ENCODE measurements around the gene DUSP11. TPM values are rescaled to one million over a fixed set of nuclear protein-coding genes. Genes with fewer than 3 reads are reported as not detected.

DUSP11 gene
- total RNA-seq, 3 donors from 2014 or later (not counting 1 experiment from before 2014, with no cell fraction given) = 45.7 to 50.2 (median 46.6) TPM

GRCh38 chr2:73821669-73822068 is 41.8 kb upstream of the DUSP11 start:
- H3K27ac Mint-ChIP-seq = no peak overlapping the region
- peaks cover 0 to 4% of the 10 kb centered on the region in 2 donors for H3K4me1 Mint-ChIP-seq
- intact Hi-C loops (cut with micrococcal nuclease) = no loop called here

GRCh38 chr2:73821227-73821626 is 41.3 kb upstream of the DUSP11 start:
- TF ChIP-seq, protein P1, sequence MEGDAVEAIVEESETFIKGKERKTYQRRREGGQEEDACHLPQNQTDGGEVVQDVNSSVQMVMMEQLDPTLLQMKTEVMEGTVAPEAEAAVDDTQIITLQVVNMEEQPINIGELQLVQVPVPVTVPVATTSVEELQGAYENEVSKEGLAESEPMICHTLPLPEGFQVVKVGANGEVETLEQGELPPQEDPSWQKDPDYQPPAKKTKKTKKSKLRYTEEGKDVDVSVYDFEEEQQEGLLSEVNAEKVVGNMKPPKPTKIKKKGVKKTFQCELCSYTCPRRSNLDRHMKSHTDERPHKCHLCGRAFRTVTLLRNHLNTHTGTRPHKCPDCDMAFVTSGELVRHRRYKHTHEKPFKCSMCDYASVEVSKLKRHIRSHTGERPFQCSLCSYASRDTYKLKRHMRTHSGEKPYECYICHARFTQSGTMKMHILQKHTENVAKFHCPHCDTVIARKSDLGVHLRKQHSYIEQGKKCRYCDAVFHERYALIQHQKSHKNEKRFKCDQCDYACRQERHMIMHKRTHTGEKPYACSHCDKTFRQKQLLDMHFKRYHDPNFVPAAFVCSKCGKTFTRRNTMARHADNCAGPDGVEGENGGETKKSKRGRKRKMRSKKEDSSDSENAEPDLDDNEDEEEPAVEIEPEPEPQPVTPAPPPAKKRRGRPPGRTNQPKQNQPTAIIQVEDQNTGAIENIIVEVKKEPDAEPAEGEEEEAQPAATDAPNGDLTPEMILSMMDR (IDR thresholded peaks at IDR 0.05) = no peak
- ATAC-seq = peak in 1 of 3 donors; percentile 45
- intact Hi-C loops (cut with micrococcal nuclease) = no loop called here
- no peak overlapping the region for H3K4me3 Mint-ChIP-seq
- peaks cover 0 to 4% of the 10 kb centered on the region in 2 donors for H3K4me1 Mint-ChIP-seq
- H3K27me3 Mint-ChIP-seq (ENCODE audit: low read depth in 2 of 2) = peaks cover 4 to 19% of the 10 kb centered on the region in 2 donors
- 6% methylated on average over 2 of the region's 2 CpGs for WGBS (ENCODE audit: insufficient coverage)
- H3K4me1 ChIP-seq (ENCODE audit: control insufficient read depth, insufficient read depth, low read length) = no peaks in the 10 kb centered on the region
- no peaks in the 10 kb centered on the region for H3K9me3 ChIP-seq (ENCODE audit: control insufficient read depth, insufficient read depth, low read length)
- H3K36me3 Mint-ChIP-seq = no peaks in the 10 kb centered on the region
- H3K9me3 Mint-ChIP-seq = no peaks in the 10 kb centered on the region
- H3K36me3 ChIP-seq (ENCODE audit: control insufficient read depth, insufficient read depth, low read length) = no peaks in the 10 kb centered on the region
- H3K27ac ChIP-seq (ENCODE audit: low read length) = no peak overlapping the region
- H3K4me3 ChIP-seq (ENCODE audit: low read length) = no peak overlapping the region
- no peaks in the 10 kb centered on the region for H3K27me3 ChIP-seq (ENCODE audit: control insufficient read depth, insufficient read depth, low read length)
- no peak for DNase-seq
- H3K27ac Mint-ChIP-seq = no peak overlapping the region

More at GRCh38 chr2:73821669-73822068, 41.8 kb upstream of the DUSP11 start:
- WGBS (ENCODE audit: insufficient coverage) = 81% methylated on average over 2 of the region's 2 CpGs
- Histone ChIP-seq H3K36me3 (ENCODE audit: control insufficient read depth, insufficient read depth, low read length) (no peaks in the 10 kb centered on the region), H3K27me3 (ENCODE audit: control insufficient read depth, insufficient read depth, low read length) (no peaks in the 10 kb centered on the region), H3K4me3 (ENCODE audit: low read length) (no peak overlapping the region), H3K9me3 (ENCODE audit: control insufficient read depth, insufficient read depth, low read length) (no peaks in the 10 kb centered on the region), H3K27ac (ENCODE audit: low read length) (no peak overlapping the region), H3K4me1 (ENCODE audit: control insufficient read depth, insufficient read depth, low read length) (no peaks in the 10 kb centered on the region)
- TF ChIP-seq, protein P1 (IDR thresholded peaks at IDR 0.05) = no peak
- H3K9me3 Mint-ChIP-seq = no peaks in the 10 kb centered on the region
- ATAC-seq (no peak), DNase-seq (no peak)
- no peaks in the 10 kb centered on the region for H3K36me3 Mint-ChIP-seq
- peaks cover 4 to 19% of the 10 kb centered on the region in 2 donors for H3K27me3 Mint-ChIP-seq (ENCODE audit: low read depth in 2 of 2)
- no peak overlapping the region for H3K4me3 Mint-ChIP-seq

DNA sequence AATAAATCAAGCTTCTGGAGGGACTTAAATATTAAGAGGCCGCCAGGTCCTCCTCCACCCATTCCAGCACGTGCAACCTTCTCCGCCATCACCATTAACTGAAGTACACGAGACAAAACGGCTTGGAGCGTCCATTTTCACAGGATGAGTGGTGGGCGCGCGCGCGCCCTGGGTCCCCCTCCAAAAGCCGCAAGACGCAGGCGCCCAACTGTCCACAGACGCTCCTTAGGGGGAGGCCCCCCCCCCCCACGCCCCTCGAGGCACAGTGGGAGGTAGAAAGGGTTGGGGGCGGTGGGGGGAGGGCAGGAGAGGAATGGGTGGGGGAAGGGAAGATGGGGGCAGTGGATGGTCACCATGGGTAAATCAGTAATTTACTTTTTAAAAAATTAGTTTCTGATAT is 38.4 kb upstream of the DUSP11 start:
- Histone ChIP-seq H3K27me3 (ENCODE audit: control insufficient read depth, insufficient read depth, low read length) (no peaks in the 10 kb centered on the region), H3K27ac (ENCODE audit: low read length) (no peak overlapping the region), H3K36me3 (ENCODE audit: control insufficient read depth, insufficient read depth, low read length) (no peaks in the 10 kb centered on the region), H3K4me1 (ENCODE audit: control insufficient read depth, insufficient read depth, low read length) (no peaks in the 10 kb centered on the region), H3K4me3 (ENCODE audit: low read length) (no peak overlapping the region), H3K9me3 (ENCODE audit: control insufficient read depth, insufficient read depth, low read length) (no peaks in the 10 kb centered on the region)
- no peaks in the 10 kb centered on the region for H3K36me3 Mint-ChIP-seq
- no peak overlapping the region for H3K27ac Mint-ChIP-seq
- TF ChIP-seq, protein P1 (IDR thresholded peaks at IDR 0.05) = no peak
- H3K4me3 Mint-ChIP-seq = no peak overlapping the region
- intact Hi-C loops (cut with micrococcal nuclease) = no loop called here
- 94% methylated on average over 13 of the region's 18 CpGs for WGBS (ENCODE audit: insufficient coverage)
- H3K4me1 Mint-ChIP-seq = no peaks in the 10 kb centered on the region
- ATAC-seq = no peak
- DNase-seq = no peak
- H3K27me3 Mint-ChIP-seq (ENCODE audit: low read depth in 2 of 2) = peaks cover 12 to 39% of the 10 kb centered on the region in 2 donors
- no peaks in the 10 kb centered on the region for H3K9me3 Mint-ChIP-seq

- intact Hi-C loops (cut with micrococcal nuclease) = no loop called here
- no peak overlapping the region for H3K4me3 Mint-ChIP-seq
- H3K36me3 ChIP-seq (ENCODE audit: control insufficient read depth, insufficient read depth, low read length) = no peaks in the 10 kb centered on the region
- H3K4me1 ChIP-seq (ENCODE audit: control insufficient read depth, insufficient read depth, low read length) = no peaks in the 10 kb centered on the region
- no peak for DNase-seq
- ATAC-seq = no peak
- H3K9me3 Mint-ChIP-seq = no peaks in the 10 kb centered on the region
- TF ChIP-seq, protein P1 (IDR thresholded peaks at IDR 0.05) = no peak
- no peaks in the 10 kb centered on the region for H3K36me3 Mint-ChIP-seq
- no peaks in the 10 kb centered on the region for H3K4me1 Mint-ChIP-seq
- H3K27me3 ChIP-seq (ENCODE audit: control insufficient read depth, insufficient read depth, low read length) = no peaks in the 10 kb centered on the region
- no peaks in the 10 kb centered on the region for H3K9me3 ChIP-seq (ENCODE audit: control insufficient read depth, insufficient read depth, low read length)
- H3K27ac Mint-ChIP-seq = no peak overlapping the region
- no peak overlapping the region for H3K27ac ChIP-seq (ENCODE audit: low read length)
- H3K4me3 ChIP-seq (ENCODE audit: low read length) = no peak overlapping the region
- H3K27me3 Mint-ChIP-seq (ENCODE audit: low read depth in 2 of 2) = peaks cover 12 to 30% of the 10 kb centered on the region in 2 donors
Measured at GRCh38 chr2:73812635-73813034, 32.7 kb upstream of the DUSP11 start.
